HUDEP-2 (cell line): ENCODE data around the gene SETD1A.

ENCODE experiments used
- DNase-seq, 76 experiments: peaks; one replicate each; lab custom pipeline; 2025; ENCODE audit not compliant: unreplicated experiment in 76 of 76; lab: John Stamatoyannopoulos, UW

SETD1A gene

DNA sequence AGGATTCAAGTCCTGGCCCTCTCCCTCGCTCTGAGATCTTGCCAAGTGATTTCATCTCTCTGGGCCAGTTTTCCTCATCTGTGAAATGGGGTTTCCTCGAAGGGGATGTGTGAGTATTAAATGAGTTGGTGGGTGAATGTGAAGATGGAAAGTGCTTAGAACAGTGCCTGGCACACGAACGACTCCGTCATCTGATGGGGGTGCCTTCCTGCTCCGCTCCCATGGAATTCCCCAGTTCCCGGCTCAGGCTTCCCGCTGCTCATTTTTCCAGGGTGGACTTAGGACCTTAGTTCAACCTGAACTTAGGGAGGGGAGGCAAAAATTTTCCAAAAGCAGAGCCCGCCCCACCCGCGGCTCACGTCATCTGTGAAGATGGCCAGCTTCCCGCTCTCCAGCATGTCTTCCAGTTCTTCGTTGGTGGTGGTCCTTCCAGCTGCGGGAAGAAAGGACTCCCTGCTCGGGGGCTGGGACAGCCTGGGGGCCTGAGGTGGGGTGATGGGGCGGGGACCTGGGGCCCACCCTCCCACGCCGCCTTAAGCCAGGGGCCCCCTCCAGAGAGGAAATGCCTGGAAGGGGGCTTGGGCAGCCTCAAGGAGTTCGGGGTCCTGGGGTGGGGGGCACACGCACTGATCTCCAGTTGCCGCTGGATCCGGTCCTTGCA lies 38.9 kb downstream of the SETD1A start:
- no peak for DNase-seq

GRCh38 chr16:30996985-30997724 lies 39.6 kb downstream of the SETD1A start:
- DNase-seq, result peak in 66 of 76 experiments; percentile 9 to 85 (median 68)

GRCh38 chr16:30997725-30998711 lies 40.5 kb downstream of the SETD1A start:
- DNase-seq, result no peak

DNA sequence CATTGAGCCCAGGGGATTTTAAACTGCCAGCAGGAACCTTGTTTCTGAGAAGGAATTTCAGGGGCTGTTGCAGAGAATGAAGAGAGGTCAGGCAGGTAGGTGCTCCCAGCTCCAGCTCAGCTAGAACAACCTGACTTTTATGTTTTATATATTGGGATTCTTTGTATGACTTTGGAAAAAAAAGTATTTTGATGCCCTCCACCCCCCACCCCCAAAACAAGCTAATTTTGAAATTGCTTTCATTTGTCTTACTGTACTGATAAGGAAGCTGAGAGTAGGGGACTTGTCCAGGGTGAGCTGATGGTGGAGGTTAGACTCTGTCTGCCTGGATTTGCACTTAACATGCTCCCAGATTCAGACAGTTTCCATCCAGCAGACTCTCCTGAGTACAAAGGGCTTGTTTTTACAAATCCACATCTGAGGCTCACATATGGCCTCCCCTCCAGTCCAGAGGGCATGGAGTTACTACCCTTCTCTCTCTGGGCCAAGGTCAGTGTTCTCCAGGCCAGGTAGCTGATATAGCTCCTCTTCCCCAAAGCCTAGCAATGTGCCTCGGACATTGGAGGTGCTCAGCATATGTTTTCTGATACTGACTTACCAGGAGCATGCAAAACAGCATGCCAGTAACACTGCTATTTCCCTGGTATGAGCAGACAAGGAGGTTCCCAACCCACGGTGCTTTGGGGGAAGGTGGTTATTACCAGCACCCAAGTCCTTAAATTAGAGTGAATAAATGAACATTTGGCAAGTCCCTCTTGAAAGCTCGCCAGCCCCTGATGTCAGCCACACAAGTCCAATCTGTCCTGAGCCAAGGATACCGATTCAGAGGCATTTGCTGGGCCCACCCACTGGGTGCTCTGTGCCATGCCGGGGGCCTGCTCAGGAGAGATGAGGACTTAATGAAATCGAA lies 41.6 kb downstream of the SETD1A start:
- no peak for DNase-seq

DNA sequence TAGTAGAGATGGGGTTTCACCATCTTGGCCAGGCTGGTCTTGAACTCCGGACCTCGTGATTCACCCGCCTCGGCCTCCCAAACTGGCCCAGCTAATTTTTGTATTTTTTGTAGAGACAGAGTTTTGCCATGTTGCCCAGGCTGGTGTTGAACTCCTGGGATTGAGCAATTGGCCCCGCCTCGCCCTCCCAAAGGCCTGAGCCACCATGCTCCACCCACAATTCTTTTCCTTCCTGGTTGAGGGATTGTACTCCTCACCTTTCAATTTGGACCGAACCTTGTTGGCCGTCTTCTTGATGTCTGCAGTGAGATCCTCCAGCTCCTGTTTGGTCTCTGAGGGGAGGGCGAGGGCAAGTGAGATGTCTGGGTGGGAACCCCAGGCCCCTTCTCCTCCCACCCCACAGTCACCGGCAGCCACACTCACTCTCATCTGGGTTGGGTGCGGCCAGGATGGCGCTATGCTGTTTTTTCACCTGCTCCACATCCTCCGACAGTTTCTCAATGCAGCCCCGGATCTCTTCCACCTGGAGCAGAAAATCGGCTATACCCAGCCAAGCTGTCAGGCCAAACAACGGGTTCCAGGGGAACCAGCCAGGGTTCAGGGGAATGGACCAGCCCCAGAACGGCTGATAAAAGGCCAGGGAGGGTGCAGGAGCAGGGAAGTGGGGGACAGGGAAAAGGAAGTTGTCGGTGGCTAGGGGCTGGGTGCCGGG lies 43.3 kb downstream of the SETD1A start:
- DNase-seq, result no peak

DNA sequence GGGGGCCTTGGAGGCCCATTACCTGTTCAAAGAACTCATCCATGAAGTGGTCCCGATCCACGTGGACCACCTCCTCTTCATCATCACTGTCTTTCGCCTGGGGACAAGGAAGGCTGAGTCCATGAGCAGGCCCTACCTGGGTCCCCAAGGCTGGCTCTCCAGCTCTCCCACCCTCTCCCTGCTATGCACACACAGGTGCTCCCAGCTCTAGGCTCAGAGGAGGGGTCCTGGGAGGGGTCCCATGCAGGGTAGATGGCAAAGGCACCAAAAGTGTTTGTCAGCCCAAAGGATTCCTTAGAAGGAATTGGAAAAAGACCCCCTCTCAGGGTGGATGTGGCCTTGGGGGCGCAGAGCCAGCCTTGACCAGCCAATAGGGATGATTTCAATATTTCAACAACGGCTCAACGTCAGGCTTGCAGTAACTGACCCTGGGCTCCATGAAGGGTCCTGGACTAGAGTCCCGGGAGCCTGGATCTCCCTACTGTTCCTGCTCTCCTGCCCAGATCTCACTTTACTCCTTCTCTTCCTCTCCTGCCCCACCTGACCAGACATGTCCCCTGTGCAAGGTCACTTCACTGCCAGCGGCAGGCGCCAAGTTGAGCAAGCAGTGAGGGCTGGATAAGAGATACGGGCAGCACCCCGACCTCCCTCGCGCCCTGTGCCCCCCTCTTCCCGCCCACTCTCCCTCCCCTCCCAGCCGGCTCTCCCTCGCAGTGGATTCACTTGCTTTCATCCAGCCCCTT lies 44.1 kb downstream of the SETD1A start:
- peak in 7 of 76 experiments; percentile 8 to 25 (median 14) for DNase-seq

DNA sequence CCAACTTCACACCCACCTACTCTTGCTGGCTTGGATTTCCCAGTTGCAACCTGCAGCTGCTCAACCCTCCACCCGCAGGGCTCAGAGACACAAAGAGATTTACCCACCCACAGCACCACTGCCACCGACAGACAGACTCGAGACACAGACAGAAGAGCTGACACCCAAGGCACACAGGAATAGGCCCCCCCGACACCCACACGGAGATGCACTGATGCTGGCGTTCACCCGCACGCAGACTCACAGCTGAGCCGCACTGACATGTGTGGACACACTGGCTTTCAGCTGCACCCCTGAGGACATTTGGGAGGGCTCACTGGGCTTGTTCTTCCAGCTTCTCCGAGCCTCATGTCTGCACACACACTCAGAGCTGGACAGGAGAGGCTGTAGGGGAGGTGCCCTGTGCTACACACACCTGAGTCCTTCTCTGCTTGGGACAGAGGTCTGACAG lies 44.7 kb downstream of the SETD1A start:
- no peak for DNase-seq

GRCh38 chr16:31002862-31003341 lies 45.3 kb downstream of the SETD1A start:
- DNase-seq, result no peak

DNA sequence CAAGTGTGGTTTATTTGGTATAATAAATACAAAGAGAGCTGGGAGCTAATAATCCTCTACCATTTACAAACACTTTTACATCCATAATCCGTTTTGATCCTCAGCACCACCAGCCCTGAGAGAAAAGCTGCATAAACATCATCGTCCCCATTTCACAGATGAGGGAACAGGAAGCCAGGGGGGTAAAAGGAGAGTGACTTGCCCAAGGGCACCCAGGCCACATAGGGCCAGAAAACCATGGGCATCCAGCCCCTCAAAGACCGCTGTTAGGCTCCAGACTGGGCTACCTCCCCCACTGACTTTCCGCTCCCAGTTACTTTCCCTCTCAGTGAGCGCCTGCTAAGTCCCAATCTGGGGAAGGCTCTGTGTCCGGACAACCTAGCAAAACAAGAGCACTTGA lies 46.2 kb downstream of the SETD1A start:
- DNase-seq, result no peak

DNA sequence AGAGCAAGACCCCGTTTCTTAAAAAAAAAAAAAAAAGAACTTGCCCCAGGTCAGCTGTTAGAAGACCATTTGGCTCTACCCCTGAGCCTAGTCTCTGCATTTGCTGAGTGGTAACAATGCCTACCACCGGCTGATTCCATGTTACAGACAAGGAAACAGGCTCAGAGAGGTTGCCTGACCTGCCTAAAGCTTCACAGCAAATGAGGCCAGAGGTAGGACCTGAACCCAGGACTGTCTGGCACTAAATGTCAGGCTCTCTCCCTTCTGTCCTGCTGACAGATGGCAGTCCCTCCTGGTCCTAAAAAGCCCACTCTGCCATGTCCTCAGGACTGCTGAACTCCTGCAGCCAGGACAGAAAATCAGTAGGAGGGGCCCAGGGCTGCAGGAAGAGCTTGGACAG lies 47.1 kb downstream of the SETD1A start:
- no peak for DNase-seq

- no peak for DNase-seq
Measured at GRCh38 chr16:31005350-31006085, 48.0 kb downstream of the SETD1A start.

GRCh38 chr16:31006086-31006385 lies 48.5 kb downstream of the SETD1A start:
- no peak for DNase-seq

- no peak for DNase-seq
Measured at GRCh38 chr16:31006589-31006988, 49.0 kb downstream of the SETD1A start.

DNA sequence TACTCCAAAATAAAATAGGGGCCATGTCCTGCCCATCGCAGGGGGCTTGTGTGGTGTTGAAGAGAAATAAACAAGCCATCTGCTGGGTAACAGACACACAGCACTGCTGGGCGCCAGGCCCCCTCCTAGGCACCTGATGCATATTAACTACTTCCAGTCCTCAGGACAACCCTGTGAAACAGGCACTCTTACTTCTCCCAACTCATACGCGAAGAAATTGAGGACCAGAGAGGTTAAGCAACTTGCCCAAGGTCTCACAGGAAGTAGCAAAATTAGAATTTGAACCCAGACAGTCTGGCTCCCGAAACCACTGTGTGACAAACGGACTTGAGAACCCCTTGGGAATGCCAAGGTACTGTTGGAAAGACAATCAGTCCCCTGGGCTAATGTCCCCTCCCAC lies 50.1 kb downstream of the SETD1A start:
- no peak for DNase-seq

- no peak for DNase-seq
Measured at GRCh38 chr16:31008149-31008548, 50.6 kb downstream of the SETD1A start.

DNA sequence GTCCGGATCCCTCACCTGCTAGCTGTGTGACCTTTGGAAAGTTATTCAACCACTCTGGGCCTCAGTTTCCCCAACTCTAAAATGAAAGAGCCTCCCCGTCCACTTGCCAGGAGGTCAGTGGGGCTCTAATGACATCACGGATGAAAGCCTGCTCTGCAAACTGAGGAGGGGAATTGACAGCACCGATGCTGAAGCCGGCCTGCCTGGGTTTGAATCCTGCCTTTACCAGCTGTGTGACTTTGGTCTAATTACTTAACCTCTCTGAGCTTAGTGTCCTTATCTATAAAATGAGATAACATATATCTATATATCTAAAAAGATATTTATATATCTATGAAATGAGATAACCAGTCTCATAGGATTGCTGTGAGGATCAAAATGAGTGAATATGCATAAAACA lies 51.0 kb downstream of the SETD1A start:
- no peak for DNase-seq

- DNase-seq, result no peak
Measured at GRCh38 chr16:31009120-31009519, 51.6 kb downstream of the SETD1A start.

DNA sequence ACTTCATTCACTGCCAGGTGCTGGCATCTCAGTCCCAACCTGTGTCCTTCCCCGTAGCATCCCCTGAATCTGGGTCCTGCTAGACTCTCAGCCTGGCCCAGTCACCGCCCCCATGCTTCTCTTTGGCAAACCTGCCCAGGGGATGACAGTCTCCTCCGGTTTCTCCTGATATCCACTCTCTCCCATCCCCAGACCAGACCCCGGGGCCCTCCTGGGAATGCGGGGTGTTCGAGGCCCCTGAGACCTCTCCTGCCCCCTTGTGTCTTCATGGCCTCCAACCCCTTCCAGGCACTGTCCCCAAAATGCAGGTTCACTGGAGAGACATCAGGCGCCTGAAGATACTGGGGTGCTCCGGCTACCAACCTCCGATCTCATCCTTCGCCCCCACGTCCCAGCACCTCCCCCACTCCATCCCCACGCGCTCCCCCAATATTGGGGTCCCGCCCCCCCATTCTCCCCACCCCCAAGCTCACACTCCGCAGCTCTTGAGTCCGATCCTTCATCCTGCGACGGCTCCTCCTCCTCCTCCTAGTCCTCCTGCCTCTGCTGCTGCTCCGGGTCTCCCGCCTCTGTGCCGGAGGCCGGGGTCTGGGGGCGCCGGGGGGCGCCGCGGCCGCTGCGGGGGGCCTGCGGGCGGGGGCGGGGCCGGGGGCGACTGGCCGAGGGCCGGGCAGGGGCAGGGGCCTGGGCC lies 52.5 kb downstream of the SETD1A start:
- no peak for DNase-seq
